WTC11 (cell line): ENCODE measurements around the gene CROCC. TPM values are rescaled to one million over a fixed set of nuclear protein-coding genes. Genes with fewer than 3 reads are reported as not detected.

Experiments
- ESRRA ChIP-seq: sonication (generic); formaldehyde crosslinking; IDR thresholded peaks from 2 replicates; pipeline ENCODE4 v1.8.1; 2022; ENCODE audit warnings: mild to moderate bottlenecking, missing genetic modification reagents, borderline replicate concordance
- ETV6 ChIP-seq: sonication (generic); formaldehyde crosslinking; IDR thresholded peaks from 2 replicates; pipeline ENCODE4 v1.8.1; 2022; ENCODE audit warnings: mild to moderate bottlenecking, missing genetic modification reagents
- FOXJ3 ChIP-seq: sonication (generic); formaldehyde crosslinking; IDR thresholded peaks from 2 replicates; pipeline ENCODE4 v1.9.0; 2021; ENCODE audit warnings: missing genetic modification reagents, mild to moderate bottlenecking, borderline replicate concordance
- FOXP1 ChIP-seq: sonication (generic); formaldehyde crosslinking; IDR thresholded peaks from 2 replicates; pipeline ENCODE4 v1.8.0; 2022; ENCODE audit warnings: missing genetic modification reagents, mild to moderate bottlenecking, moderate library complexity, borderline replicate concordance
- IRF2 ChIP-seq: sonication (generic); formaldehyde crosslinking; IDR thresholded peaks from 2 replicates; pipeline ENCODE4 v1.8.0; 2022; ENCODE audit warnings: low read depth, missing genetic modification reagents, borderline replicate concordance
- JAZF1 ChIP-seq: fragments of 250-450 bp; sonication (Bioruptor Pico); IDR thresholded peaks from 2 replicates; pipeline ENCODE4 v1.9.0; 2021; ENCODE audit warnings: moderate library complexity, mild to moderate bottlenecking, inconsistent platforms
- SP1 ChIP-seq: sonication (generic); formaldehyde crosslinking; conservative IDR thresholded peaks from 2 replicates; pipeline ENCODE4 v1.8.1; 2022; ENCODE audit warnings: missing genetic modification reagents
- ZBTB21 ChIP-seq: sonication (generic); formaldehyde crosslinking; IDR thresholded peaks from 2 replicates; pipeline ENCODE4 v1.8.1; 2023; ENCODE audit warnings: mild to moderate bottlenecking, missing genetic modification reagents, borderline replicate concordance
- ZNF121 ChIP-seq: sonication (generic); formaldehyde crosslinking; IDR thresholded peaks from 2 replicates; pipeline ENCODE4 v1.8.0; 2023; ENCODE audit warnings: missing genetic modification reagents
- ZNF138 ChIP-seq: sonication (generic); formaldehyde crosslinking; conservative IDR thresholded peaks from 2 replicates; pipeline ENCODE4 v1.8.1; 2022; ENCODE audit warnings: mild to moderate bottlenecking, moderate library complexity, missing genetic modification reagents
- ZNF317 ChIP-seq: sonication (generic); formaldehyde crosslinking; IDR thresholded peaks from 2 replicates; pipeline ENCODE4 v1.8.1; 2023; ENCODE audit warnings: low read depth, mild to moderate bottlenecking, moderate library complexity, missing genetic modification reagents, borderline replicate concordance
- total RNA-seq: library from RNA; stranded (reverse); gene quantifications from 3 replicates; pipeline ENCODE4 v1.2.3, GENCODE V29; 2021
- TF ChIP-seq, protein P1 (sequence below): fragments of 250-450 bp; sonication (Bioruptor Pico); IDR thresholded peaks from 2 replicates; pipeline ENCODE4 v1.9.0; 2021; ENCODE audit warnings: mild to moderate bottlenecking
- TF ChIP-seq, protein P2 (sequence below): sonication (generic); formaldehyde crosslinking; IDR thresholded peaks from 2 replicates; pipeline ENCODE4 v1.8.0; 2022; ENCODE audit warnings: mild to moderate bottlenecking, missing genetic modification reagents
- TF ChIP-seq, protein P3 (sequence below): sonication (generic); formaldehyde crosslinking; IDR thresholded peaks from 2 replicates; pipeline ENCODE4 v1.8.1; 2023; ENCODE audit warnings: mild to moderate bottlenecking, moderate library complexity, missing genetic modification reagents
- TF ChIP-seq, protein P4 (sequence below): sonication (generic); formaldehyde crosslinking; IDR thresholded peaks from 2 replicates; pipeline ENCODE4 v1.8.1; 2022; ENCODE audit warnings: mild to moderate bottlenecking, moderate library complexity, missing genetic modification reagents
- TF ChIP-seq, protein P5 (sequence below): fragments of 250-450 bp; sonication (Bioruptor Pico); IDR thresholded peaks from 2 replicates; pipeline ENCODE4 v2.1.2; 2022; ENCODE audit warnings: mild to moderate bottlenecking, moderate library complexity
- TF ChIP-seq, protein P6 (sequence below): sonication (generic); formaldehyde crosslinking; IDR thresholded peaks from 2 replicates; pipeline ENCODE4 v1.8.1; 2022; ENCODE audit warnings: missing genetic modification reagents, borderline replicate concordance
- TF ChIP-seq, protein P7 (sequence below): sonication (generic); formaldehyde crosslinking; IDR thresholded peaks from 2 replicates; pipeline ENCODE4 v1.8.1; 2022; ENCODE audit warnings: low read depth, mild to moderate bottlenecking, moderate library complexity, missing genetic modification reagents, borderline replicate concordance
- TF ChIP-seq, protein P8 (sequence below): sonication (generic); formaldehyde crosslinking; IDR thresholded peaks from 2 replicates; pipeline ENCODE4 v1.8.0; 2022; ENCODE audit warnings: missing genetic modification reagents
- TF ChIP-seq, protein P9 (sequence below): sonication (generic); formaldehyde crosslinking; IDR thresholded peaks from 2 replicates; pipeline ENCODE4 v1.8.0; 2022; ENCODE audit warnings: mild to moderate bottlenecking, missing genetic modification reagents
- TF ChIP-seq, protein P10 (sequence below): sonication (generic); formaldehyde crosslinking; IDR thresholded peaks from 2 replicates; pipeline ENCODE4 v1.8.1; 2023; ENCODE audit warnings: mild to moderate bottlenecking, missing genetic modification reagents

Gene CROCC
- total RNA-seq, 1 experiment from 2014 or later, result 75.6 TPM

DNA sequence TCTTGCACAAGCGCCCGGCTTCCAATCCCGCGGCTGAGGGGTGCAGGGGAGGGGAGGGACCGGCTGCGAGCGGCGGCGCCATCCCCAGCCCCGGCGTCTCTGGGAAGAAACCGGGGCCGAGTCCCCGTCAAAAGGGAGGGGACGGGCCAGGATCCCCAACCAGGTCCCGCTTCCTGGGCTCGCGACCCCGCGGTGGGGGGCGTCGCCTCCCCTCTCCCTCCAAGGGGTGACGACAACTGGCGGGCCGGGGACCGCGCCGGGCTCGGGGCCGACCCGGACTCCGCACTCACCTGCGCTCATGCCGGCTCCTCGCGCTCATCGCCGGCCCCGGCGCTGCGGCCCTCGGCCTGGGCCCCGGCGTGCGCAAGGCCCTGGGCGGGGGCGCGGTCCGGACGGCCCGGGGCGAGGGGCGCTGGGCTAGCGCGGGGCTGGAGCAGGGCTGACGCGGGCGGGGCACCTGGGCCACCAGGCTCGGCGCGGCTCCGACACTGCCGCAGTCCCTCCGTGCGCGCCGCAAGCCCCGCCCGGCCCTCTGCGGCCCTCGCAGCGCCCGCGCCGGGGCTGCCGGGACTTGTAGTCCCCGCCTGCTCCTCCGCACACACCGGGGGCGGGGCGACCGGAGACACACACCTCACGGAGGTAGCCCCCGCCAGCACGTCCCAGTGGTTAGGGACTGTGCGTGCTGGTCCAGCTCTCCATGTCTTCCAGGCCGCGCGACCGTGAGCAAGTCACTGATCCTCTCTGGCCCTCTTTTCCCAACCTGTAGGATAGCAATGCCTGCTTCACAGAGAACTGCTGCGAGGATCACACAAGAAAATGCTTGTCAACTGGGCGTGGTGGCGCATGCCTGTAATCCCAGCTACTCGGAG, 89.9 kb downstream of the CROCC start, which contains the start of gene ATP13A2 (continued):
- TF ChIP-seq, protein P1, sequence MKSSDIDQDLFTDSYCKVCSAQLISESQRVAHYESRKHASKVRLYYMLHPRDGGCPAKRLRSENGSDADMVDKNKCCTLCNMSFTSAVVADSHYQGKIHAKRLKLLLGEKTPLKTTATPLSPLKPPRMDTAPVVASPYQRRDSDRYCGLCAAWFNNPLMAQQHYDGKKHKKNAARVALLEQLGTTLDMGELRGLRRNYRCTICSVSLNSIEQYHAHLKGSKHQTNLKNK (CRISPR knock-in tag), result no peak
- no peak for TF ChIP-seq IRF2 (CRISPR knock-in tag)
- peak; percentile 88 for TF ChIP-seq SP1 (CRISPR knock-in tag)
- TF ChIP-seq, protein P2, sequence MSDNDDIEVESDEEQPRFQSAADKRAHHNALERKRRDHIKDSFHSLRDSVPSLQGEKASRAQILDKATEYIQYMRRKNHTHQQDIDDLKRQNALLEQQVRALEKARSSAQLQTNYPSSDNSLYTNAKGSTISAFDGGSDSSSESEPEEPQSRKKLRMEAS (CRISPR knock-in tag), result peak; percentile 50; the same call in 1 of the 2 replicates
- no peak for TF ChIP-seq ZBTB21 (CRISPR knock-in tag)
- no peak for TF ChIP-seq FOXJ3 (CRISPR knock-in tag)
- TF ChIP-seq, protein P3, sequence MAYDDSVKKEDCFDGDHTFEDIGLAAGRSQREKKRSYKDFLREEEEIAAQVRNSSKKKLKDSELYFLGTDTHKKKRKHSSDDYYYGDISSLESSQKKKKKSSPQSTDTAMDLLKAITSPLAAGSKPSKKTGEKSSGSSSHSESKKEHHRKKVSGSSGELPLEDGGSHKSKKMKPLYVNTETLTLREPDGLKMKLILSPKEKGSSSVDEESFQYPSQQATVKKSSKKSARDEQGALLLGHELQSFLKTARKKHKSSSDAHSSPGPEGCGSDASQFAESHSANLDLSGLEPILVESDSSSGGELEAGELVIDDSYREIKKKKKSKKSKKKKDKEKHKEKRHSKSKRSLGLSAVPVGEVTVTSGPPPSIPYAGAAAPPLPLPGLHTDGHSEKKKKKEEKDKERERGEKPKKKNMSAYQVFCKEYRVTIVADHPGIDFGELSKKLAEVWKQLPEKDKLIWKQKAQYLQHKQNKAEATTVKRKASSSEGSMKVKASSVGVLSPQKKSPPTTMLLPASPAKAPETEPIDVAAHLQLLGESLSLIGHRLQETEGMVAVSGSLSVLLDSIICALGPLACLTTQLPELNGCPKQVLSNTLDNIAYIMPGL (CRISPR knock-in tag), result no peak; the same call in 1 of the 2 replicates
- TF ChIP-seq ESRRA (CRISPR knock-in tag), result no peak
- TF ChIP-seq, protein P4, sequence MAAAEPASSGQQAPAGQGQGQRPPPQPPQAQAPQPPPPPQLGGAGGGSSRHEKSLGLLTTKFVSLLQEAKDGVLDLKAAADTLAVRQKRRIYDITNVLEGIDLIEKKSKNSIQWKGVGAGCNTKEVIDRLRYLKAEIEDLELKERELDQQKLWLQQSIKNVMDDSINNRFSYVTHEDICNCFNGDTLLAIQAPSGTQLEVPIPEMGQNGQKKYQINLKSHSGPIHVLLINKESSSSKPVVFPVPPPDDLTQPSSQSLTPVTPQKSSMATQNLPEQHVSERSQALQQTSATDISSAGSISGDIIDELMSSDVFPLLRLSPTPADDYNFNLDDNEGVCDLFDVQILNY (CRISPR knock-in tag), result peak; percentile 76
- TF ChIP-seq, protein P5, sequence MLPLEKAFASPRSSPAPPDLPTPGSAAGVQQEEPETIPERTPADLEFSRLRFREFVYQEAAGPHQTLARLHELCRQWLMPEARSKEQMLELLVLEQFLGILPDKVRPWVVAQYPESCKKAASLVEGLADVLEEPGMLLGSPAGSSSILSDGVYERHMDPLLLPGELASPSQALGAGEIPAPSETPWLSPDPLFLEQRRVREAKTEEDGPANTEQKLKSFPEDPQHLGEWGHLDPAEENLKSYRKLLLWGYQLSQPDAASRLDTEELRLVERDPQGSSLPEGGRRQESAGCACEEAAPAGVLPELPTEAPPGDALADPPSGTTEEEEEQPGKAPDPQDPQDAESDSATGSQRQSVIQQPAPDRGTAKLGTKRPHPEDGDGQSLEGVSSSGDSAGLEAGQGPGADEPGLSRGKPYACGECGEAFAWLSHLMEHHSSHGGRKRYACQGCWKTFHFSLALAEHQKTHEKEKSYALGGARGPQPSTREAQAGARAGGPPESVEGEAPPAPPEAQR (CRISPR knock-in tag), result no peak
- TF ChIP-seq, protein P6, sequence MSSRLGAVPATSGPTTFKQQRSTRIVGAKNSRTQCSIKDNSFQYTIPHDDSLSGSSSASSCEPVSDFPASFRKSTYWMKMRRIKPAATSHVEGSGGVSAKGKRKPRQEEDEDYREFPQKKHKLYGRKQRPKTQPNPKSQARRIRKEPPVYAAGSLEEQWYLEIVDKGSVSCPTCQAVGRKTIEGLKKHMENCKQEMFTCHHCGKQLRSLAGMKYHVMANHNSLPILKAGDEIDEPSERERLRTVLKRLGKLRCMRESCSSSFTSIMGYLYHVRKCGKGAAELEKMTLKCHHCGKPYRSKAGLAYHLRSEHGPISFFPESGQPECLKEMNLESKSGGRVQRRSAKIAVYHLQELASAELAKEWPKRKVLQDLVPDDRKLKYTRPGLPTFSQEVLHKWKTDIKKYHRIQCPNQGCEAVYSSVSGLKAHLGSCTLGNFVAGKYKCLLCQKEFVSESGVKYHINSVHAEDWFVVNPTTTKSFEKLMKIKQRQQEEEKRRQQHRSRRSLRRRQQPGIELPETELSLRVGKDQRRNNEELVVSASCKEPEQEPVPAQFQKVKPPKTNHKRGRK (CRISPR knock-in tag), result no peak
- TF ChIP-seq ZNF121, result peak; percentile 74; the same call in 1 of the 2 replicates
- TF ChIP-seq JAZF1 (CRISPR knock-in tag), result no peak
- TF ChIP-seq, protein P7, sequence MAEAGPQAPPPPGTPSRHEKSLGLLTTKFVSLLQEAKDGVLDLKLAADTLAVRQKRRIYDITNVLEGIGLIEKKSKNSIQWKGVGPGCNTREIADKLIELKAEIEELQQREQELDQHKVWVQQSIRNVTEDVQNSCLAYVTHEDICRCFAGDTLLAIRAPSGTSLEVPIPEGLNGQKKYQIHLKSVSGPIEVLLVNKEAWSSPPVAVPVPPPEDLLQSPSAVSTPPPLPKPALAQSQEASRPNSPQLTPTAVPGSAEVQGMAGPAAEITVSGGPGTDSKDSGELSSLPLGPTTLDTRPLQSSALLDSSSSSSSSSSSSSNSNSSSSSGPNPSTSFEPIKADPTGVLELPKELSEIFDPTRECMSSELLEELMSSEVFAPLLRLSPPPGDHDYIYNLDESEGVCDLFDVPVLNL (CRISPR knock-in tag), result no peak
- no peak for TF ChIP-seq ZNF138 (CRISPR knock-in tag)
- TF ChIP-seq, protein P8, sequence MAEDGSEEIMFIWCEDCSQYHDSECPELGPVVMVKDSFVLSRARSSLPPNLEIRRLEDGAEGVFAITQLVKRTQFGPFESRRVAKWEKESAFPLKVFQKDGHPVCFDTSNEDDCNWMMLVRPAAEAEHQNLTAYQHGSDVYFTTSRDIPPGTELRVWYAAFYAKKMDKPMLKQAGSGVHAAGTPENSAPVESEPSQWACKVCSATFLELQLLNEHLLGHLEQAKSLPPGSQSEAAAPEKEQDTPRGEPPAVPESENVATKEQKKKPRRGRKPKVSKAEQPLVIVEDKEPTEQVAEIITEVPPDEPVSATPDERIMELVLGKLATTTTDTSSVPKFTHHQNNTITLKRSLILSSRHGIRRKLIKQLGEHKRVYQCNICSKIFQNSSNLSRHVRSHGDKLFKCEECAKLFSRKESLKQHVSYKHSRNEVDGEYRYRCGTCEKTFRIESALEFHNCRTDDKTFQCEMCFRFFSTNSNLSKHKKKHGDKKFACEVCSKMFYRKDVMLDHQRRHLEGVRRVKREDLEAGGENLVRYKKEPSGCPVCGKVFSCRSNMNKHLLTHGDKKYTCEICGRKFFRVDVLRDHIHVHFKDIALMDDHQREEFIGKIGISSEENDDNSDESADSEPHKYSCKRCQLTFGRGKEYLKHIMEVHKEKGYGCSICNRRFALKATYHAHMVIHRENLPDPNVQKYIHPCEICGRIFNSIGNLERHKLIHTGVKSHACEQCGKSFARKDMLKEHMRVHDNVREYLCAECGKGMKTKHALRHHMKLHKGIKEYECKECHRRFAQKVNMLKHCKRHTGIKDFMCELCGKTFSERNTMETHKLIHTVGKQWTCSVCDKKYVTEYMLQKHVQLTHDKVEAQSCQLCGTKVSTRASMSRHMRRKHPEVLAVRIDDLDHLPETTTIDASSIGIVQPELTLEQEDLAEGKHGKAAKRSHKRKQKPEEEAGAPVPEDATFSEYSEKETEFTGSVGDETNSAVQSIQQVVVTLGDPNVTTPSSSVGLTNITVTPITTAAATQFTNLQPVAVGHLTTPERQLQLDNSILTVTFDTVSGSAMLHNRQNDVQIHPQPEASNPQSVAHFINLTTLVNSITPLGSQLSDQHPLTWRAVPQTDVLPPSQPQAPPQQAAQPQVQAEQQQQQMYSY (CRISPR knock-in tag), result peak; percentile 98
- no peak for TF ChIP-seq FOXP1
- TF ChIP-seq, protein P9, sequence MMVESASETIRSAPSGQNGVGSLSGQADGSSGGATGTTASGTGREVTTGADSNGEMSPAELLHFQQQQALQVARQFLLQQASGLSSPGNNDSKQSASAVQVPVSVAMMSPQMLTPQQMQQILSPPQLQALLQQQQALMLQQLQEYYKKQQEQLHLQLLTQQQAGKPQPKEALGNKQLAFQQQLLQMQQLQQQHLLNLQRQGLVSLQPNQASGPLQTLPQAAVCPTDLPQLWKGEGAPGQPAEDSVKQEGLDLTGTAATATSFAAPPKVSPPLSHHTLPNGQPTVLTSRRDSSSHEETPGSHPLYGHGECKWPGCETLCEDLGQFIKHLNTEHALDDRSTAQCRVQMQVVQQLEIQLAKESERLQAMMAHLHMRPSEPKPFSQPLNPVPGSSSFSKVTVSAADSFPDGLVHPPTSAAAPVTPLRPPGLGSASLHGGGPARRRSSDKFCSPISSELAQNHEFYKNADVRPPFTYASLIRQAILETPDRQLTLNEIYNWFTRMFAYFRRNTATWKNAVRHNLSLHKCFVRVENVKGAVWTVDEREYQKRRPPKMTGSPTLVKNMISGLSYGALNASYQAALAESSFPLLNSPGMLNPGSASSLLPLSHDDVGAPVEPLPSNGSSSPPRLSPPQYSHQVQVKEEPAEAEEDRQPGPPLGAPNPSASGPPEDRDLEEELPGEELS (CRISPR knock-in tag), result 0 out of 2 replicates have a peak, but pooled peaks have one; percentile 20
- TF ChIP-seq, protein P10, sequence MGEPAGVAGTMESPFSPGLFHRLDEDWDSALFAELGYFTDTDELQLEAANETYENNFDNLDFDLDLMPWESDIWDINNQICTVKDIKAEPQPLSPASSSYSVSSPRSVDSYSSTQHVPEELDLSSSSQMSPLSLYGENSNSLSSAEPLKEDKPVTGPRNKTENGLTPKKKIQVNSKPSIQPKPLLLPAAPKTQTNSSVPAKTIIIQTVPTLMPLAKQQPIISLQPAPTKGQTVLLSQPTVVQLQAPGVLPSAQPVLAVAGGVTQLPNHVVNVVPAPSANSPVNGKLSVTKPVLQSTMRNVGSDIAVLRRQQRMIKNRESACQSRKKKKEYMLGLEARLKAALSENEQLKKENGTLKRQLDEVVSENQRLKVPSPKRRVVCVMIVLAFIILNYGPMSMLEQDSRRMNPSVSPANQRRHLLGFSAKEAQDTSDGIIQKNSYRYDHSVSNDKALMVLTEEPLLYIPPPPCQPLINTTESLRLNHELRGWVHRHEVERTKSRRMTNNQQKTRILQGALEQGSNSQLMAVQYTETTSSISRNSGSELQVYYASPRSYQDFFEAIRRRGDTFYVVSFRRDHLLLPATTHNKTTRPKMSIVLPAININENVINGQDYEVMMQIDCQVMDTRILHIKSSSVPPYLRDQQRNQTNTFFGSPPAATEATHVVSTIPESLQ, result no peak
- TF ChIP-seq ETV6, result peak; percentile 22; the same call in 1 of the 2 replicates
- no peak for TF ChIP-seq ZNF317 (CRISPR knock-in tag)
